ENCODE measurements around the gene INPP5J.

DNA sequence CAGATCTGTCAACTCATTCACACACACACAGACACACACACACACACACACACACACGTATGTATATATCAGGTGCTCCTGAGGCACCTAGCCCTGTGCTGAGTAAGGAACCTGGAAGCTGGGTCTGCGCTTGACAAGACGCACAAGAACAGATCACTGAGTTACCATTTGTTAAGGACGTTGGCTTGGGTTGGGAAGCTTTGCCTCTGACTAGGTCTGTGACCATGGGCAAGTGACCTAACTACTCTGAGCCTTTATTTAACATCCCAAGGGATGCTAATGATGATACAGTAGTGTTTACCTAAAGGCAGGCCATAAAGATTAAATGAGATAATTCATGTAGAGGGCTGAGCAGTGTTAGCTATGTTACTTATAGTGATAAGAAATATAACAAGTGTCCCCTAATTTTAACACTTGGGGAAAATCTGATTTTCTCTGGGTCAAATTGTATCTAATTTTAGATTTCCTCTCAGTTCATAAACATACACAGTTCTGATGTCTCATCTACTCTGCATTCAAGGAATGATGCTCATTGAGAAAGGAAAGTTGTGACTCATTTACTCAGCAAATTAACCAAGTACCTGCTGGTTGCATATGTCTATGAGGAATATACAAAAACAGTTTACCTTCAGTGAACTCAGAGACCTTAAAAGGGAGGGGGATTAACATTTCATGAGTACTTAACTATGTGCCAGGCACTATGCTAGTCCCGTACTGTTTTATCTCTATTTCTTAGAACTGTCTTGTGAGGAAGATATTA, 50.8 kb downstream of the INPP5J start:
- TF ChIP-seq CTCF (IDR thresholded peaks at IDR 0.05) (no peak), POLR2A (IDR thresholded peaks at IDR 0.05) (no peak)
